D341Med (cell line): ENCODE measurements around the gene LCE3E.
"Not testable (repeated sequence)": the region's sequence is repeated elsewhere in the genome, so short reads cannot be mapped to it uniquely, and the experiment has no call there.

Source experiments
- DNase-seq: peaks from one replicate; pipeline ENCODE4 v3.0.0; 2012; ENCODE audit warnings: low spot score

Gene LCE3E

GRCh38 chr1:152566681-152567080 lies at the start of gene LCE3E:
Gene LCE3E (minus strand): TSS chr1:152566780. CDS start chr1:152566208, 572 bp downstream.
- no peak for DNase-seq

- DNase-seq = no peak
Measured at GRCh38 chr1:152613511-152613910, 46.9 kb upstream of the LCE3E start, which contains the start of gene LCE3B. Gene LCE3B (plus strand): TSS chr1:152613811. CDS start chr1:152613811, 0 bp downstream.

- no peak for DNase-seq
Measured at GRCh38 chr1:152599934-152600333, 33.4 kb upstream of the LCE3E start, which contains the start of gene LCE3C. Gene LCE3C (plus strand): TSS chr1:152600234. CDS start chr1:152600732, 498 bp downstream.

GRCh38 chr1:152596986-152597385 lies 30.4 kb upstream of the LCE3E start:
- no peak for DNase-seq

GRCh38 chr1:152585586-152585985 lies 19.0 kb upstream of the LCE3E start:
- no peak for DNase-seq

- DNase-seq = no peak
Measured at GRCh38 chr1:152582647-152583046, 16.1 kb upstream of the LCE3E start.

- DNase-seq = no peak
Measured at GRCh38 chr1:152580433-152580832, 13.9 kb upstream of the LCE3E start, which contains the start of gene LCE3D. Gene LCE3D (minus strand): TSS chr1:152580516. CDS start chr1:152579936, 580 bp downstream.

GRCh38 chr1:152579526-152579925 lies 12.9 kb upstream of the LCE3E start:
- DNase-seq = not testable (repeated sequence)

- DNase-seq = no peak
Measured at GRCh38 chr1:152577168-152577567, 10.6 kb upstream of the LCE3E start.

- DNase-seq = no peak
Measured at GRCh38 chr1:152565535-152566215, 905 bp downstream of the LCE3E start.

- no peak for DNase-seq
Measured at GRCh38 chr1:152565115-152565514, 1.5 kb downstream of the LCE3E start.

- DNase-seq = not testable (repeated sequence)
Measured at GRCh38 chr1:152548358-152548757, 18.2 kb downstream of the LCE3E start.

- DNase-seq = no peak
Measured at GRCh38 chr1:152546704-152547103, 19.9 kb downstream of the LCE3E start.

GRCh38 chr1:152543820-152544219 lies 22.8 kb downstream of the LCE3E start:
- no peak for DNase-seq

GRCh38 chr1:152539901-152540300 lies 26.7 kb downstream of the LCE3E start:
- DNase-seq = no peak

GRCh38 chr1:152537496-152537895 lies 29.1 kb downstream of the LCE3E start:
- no peak for DNase-seq

- DNase-seq = no peak
Measured at GRCh38 chr1:152535774-152536173, 30.8 kb downstream of the LCE3E start.

- no peak for DNase-seq
Measured at GRCh38 chr1:152533327-152533938, 33.1 kb downstream of the LCE3E start.

- no peak for DNase-seq
Measured at GRCh38 chr1:152525080-152525641, 41.4 kb downstream of the LCE3E start.

- no peak for DNase-seq
Measured at GRCh38 chr1:152520561-152521090, 46.0 kb downstream of the LCE3E start.

- no peak for DNase-seq
Measured at GRCh38 chr1:152519851-152520250, 46.7 kb downstream of the LCE3E start.

GRCh38 chr1:152517237-152517811 lies 49.3 kb downstream of the LCE3E start:
- DNase-seq = no peak
